Activated CD8-positive, alpha-beta memory T cell treated with anti-CD3 and anti-CD28 coated beads, Interleukin-2, amount 50 U/mL, for 24 hours (primary cell): ENCODE measurements around the gene SLIT3.

ENCODE experiments used
- DNase-seq: peaks from one replicate; pipeline ENCODE4 v3.0.0-alpha.2; 2020; ENCODE audit errors: extremely low read depth

The SLIT3 gene

DNA sequence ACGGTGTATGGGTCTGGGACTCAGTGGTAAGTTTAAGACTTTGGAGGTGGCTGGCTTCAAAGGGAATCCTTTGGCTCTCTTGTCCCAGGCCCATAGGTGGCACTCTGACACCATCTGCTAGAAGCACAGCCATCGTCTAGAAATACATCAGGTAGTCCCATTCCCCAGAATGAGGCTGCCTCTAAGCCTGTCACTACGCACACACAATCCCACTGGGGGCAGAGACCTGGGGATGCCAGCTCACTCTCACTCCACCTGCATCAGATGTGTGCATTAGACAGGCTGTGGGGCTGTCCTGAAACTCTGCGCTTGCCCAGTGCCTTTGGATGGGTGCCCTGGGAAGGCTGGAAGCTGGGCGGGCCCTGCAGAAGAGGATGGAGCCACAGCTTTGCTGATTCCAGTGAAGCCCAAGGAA, 594.3 kb downstream of the SLIT3 start:
- DNase-seq = no peak

DNA sequence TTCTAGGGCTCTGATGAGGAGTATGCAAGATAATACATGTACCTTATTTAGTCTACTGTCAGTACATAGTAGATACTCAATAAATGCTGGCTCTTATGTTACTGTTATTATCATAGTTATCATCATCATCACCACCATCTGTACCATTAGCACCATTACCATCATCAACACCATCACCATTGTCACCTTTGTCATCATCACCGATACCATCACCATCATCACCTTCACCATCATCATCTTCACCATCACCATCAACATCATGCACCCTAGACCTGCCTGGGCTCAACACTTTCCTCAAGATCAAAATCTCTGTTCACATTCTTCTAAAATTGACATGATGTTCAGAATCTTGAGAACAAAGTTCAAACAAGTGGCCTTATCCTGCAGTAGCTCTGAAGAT, 595.6 kb downstream of the SLIT3 start:
- DNase-seq = no peak

DNA sequence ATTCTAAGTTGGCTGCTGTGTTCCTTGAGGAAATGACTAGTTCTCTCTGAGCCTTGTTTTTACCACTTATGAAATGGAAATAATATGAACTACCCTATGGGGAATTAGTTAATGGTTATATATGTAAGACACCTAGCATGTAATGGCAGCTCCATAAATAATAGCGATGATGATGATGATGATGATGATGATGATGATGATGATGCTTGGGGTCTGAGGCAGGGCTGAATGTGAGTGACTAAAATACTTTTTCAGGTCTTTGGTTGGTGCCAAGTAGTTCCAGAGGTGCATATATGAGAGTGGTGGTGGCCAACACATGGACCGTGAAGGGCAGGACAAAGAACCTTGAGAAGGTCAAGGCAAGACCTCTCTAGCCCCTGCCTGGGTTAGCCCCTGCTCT, 598.4 kb downstream of the SLIT3 start:
- DNase-seq = no peak

DNA sequence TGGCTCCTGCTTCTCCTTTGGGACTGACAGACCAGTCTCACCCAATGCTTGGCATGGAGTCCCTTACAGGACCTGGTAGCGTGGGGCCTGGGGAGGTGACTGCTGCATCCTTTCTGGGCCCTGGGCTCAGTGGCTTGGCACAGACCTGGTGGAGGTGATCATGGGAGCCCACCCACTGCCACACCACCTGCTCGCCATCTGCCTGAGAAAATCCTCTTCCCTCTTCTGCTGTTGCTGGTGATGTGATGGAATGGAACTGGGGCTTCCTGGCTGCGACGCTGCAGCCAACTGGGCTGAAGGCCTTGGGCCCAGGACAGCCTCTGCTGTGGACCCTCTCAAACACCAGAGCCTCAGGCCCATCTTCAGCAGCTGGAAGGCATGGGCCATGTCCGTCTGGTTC, 599.3 kb downstream of the SLIT3 start:
- DNase-seq = no peak

DNA sequence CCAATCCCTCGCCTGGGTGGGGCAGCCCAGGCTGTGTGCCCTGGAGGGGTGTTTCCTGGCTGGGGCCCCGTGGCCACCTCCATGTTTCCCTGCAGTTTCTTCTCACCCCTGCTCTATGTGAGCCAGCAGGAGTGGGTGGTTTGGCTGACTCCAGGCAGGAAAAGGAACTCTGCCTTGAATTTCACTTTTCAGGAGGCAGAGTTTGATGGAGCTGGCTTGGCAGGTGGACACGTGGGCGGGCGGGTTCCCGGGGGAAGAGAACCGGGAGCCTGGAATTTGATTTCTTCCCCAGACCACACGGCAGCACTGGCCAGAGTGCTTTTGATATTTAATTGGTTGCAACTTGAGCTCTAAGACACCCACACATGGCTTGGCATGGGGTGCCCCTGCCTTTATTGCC, 601.9 kb downstream of the SLIT3 start:
- no peak for DNase-seq

DNA sequence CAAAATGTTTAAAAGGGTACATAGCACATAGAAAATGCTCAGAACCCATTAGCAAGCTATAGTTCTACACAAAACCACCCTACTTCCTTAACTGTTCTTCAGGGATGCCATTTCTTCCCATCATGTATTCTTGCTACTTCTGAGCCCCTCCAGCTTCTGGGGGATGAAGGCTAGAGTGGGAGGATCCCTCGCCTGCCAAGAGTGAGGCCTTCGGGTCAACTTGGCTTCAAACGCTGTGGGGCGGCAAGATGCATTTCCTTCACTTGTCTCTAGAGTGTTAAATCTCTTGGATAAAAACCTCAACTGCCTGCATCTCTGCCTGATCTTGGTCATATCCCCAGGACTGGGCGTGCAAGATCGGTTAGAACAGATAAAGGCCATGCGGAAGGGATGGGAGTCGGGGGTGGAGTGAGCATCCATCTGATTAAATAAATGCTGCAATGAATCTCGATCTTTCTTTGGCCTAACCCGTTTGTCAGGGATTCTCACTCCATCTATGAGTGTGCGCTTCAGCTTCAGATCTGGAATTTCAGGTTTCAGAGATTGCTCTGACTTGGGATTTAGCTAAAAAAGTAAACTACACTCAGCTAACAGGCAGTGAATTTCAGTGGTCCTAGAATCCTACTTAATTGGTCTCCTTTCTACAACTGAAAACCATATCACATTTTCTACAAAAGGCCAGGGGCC, 603.8 kb downstream of the SLIT3 start:
- DNase-seq = no peak

DNA sequence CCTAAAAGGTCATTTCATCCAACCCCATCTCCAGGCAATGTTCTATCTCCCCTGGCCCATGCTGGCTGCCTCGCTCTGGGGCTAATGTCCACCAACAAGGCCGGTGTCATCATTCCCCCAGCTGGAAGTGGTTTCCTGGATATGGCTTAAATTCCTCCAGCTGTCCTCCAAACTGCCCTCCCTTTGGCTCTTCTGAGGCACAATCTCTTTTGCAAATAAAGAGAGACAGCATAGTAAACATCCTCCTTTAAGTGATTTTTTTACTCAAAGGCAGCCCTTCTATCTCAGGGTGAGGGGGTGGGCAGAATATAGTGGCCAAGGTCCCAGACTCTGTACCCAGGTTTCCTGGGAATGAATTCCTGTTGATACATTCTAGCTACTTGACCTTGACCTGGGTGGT, 604.3 kb downstream of the SLIT3 start:
- no peak for DNase-seq

DNA sequence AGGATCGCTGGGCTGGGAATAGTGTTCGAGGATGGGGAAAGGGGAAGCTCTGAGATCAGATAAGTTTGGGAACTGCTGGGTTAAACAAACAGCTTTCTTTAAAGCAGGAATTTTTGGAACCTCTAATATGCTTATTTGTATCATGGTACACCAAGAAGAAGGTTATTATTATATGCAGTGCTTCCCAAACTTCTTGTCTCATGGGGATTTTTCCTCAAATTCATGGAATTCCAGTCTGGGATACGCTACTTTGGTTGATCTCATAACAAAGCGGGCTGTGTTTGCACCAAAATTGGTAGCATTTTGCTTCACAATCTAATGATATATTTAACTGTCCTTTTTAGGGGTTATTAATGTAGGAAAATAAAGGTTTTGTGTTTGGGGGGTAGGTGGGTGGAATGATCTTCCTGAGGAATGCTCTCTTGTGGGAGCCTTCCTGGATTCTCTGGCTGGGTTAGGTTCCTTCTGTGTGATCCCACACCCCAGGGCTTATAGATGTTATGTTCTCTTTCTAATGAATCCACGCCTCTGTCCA, 605.6 kb downstream of the SLIT3 start:
- no peak for DNase-seq

DNA sequence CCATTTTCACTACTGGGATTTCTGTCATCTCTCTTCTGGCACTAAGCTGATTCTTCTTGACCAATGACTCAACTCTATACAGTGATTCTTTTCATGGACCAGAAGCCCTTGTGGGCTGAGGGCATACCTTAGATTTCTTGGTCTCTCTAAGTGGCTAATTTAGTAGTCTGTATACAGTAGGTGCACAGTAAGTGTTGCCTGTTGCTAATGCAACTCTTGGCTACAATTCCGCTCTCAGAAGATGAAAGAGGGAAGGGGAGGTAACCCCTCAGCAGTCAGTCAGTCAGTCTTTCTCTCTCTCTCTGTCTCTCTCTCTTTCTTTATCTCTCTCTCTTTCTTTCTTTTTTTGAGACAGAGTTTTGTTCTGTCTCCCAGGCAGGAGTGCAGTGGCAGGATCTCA, 606.6 kb downstream of the SLIT3 start:
- no peak for DNase-seq

DNA sequence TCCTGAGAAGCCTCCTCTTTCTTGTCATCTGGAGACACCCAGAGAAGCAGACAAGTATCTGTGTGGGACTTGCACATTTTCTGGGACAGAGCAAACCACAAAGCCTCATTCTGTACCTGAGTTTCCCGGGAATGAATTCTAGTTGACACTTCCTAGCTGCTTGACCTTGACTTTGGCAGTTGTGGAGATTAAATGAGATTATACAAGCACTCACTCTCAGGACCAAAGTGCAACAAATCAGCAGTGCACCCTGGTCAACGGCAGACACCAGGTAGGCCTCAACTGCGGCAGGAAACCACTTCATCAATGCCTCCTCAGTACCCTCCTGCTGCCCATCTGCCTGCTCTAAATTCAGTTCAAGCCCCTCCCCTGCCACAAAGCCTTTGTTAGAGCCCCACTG, 607.1 kb downstream of the SLIT3 start:
- DNase-seq = no peak

DNA sequence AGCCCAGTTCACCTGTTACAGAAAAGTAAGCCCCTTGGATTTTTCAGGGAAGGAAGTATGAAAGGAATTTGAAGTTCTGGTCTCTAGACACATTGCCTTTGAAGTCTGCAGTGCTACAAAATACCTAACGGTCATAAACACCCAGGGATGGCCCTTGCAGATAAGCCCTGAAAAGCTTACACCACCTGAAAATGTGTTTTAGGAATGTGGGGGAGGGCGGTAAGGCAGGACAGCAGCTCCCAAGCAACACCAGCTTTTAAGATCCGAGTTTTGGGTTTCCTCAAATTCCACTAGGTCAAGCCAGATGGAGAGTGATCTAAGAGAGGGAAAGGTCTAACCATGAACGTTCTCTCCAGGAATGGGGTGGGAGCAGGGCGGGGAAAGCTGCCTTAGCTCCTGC, 607.6 kb downstream of the SLIT3 start:
- no peak for DNase-seq

DNA sequence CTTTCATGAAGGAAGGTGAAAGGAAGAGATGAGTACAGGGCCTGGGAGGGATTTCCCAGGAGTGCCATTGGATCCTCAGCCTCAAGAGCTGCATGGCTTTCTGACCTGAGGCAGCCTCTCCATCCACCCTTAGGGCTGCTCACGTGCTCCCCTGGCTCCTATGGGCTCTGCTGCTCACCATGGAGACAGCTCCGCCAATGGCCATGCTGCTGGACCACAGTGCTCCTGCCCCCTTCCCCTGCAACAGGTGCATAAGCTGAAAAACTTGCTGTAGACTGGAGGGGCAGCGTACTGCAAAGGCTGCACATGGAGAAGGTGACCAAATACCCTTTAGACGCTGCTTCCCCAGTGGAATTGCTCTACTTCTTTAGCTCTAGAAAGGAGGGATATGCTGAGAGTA, 609.0 kb downstream of the SLIT3 start:
- no peak for DNase-seq

DNA sequence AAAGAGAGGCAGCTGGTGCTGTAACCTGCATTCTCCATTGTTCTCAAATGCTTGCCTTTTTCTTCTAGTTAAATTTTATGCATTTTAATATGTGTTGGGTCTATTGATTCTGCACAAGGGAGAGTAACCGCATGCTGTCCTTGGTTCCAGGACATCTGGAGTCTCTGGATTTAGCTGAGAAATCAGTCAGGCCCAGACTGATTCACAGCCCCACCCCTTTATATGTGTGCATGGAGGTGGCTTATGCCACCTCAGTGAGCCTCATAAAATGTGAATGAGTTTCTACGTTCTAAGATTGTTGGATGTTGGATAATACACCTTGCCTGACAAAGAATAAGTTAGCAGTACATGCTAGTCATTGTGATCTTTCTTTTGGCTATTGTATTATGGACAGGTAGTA, 611.7 kb downstream of the SLIT3 start:
- DNase-seq = no peak

DNA sequence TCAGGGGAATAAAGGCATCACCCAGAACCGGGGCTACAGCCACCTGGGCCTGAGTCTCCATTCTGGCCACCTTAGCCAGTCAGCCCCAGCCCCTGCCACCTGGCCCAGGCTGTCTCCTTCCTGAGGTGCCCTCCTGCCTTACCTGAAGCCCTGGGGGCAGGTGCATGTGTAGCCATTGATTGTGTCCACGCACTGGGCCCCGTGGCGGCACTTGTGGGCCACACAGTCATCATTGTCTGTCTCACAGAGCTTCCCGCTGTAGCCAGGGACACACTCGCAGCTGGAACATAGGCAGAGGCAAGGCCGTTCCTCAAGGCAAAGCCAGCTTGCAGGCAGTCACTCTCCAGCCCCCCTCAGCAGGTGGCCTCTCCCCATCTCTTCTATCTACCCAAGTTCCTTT, 614.1 kb downstream of the SLIT3 start:
- no peak for DNase-seq

DNA sequence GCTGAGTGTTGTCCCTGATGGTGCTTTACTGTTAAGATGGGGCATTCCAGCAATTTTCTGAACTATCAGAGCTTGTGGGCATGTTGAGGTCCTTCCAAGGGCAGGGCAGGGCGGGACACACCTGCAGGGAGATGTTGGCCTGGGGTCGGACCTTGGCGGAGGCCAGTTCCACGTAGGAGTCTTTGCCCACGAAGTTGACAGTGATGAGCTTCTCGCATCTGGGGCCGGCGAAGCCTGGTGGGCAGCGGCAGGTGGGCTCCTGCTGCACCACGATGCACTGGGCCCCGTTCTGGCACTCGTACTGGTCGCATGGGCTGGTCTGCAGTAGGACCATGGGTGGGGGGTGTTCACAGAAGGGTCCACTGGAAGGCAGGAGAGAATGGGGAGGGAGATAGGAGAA, 615.4 kb downstream of the SLIT3 start:
- no peak for DNase-seq

DNA sequence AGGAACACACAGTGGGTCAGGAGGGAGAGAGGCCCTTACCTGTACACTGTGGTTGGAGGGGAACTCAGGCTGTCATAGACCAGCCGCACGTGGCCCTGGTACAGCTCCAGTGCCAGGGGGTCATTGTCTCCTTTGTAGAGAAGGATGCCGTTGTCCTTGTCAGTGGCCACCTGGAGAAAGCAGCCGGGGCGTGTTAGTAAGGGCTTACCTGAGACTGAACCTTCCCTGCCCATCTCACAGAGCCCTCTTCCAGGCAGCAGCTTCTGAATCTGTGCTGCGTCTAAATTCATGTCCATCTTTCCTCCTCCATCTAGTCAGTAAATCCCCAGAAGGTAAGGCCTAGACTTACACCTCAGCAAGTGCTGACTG, 617.0 kb downstream of the SLIT3 start:
- DNase-seq = no peak

DNA sequence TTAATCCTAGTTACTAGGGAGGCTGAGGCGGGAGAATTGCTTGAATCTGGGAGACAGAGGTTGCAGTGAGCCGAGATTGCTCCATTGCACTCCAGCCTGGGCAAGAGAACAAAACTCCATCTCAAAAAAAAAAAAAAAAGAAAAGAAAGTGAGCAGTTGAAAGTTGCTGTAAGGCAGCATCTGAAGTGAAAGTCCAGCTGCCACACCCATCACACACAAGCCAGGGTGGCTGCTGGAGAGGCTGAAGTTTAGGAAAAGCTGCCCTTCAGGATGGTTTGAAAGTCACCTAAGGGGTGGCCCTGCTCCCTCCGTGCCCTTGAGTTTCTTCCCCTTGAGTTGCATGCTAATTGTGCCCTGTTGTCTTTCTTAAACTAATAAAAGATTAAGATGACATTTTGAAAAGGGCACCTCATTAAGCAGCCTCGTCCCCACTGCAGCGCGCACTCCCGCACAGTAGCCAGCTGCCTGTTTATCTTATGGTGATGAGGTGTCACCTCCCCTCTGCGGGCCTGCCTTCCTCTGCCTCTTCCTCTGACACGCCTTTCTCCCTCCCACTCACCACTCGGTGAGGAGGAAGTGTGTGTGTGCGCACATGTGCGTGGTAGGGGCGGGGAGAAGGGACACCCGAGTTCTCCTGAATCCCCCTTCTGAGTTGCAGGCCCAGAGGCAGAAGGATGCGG, 617.6 kb downstream of the SLIT3 start:
- DNase-seq = no peak

DNA sequence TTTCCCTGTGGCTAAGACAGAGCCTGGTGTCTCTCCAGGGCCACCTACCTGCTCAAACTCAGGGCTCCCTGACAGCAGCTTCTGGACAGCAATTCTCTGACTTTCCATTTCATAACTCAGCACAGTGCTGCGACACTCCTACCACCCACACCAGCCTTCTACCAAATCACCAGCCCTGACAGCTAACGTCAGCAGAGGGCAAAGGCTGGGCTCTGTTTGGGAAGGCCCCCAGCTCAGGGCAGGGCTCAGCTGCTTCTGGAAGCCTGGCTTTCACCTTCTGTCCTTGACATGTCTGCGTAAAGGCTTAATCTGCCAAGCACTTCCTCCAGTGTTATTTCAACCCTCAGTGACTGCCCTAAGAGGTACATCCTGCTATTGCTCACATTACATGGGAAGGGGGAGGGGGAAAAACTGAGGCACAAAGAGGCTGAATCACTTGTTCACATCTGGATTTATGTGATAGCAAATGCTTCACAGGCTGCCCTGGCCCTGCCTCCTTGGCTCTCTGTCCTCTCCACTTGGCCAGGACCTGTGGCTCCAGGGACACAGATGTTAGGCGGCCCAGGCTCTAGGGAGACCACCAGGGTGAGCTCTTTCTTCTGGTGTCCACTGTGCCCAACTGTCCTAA, 619.3 kb downstream of the SLIT3 start:
- DNase-seq = no peak

DNA sequence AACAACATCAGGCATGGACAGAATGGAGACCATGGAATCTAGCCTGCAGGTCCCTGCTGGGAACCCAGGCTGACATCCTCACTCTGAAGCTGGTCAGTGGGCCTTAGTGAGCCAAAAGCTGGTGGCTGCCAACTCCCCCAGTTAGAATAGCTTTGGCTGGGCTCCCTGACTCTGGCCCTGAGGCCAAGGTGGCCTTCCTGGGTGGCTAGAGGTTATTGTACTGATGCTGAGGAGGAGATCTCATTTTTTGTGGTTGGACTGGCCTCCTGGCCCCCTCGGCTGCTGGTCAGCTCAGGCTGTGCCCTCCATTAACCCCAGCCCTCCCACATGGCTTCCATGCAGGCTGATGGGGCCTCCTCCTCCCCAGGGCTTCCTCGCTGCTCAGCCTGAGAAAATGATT, 620.5 kb downstream of the SLIT3 start:
- no peak for DNase-seq

DNA sequence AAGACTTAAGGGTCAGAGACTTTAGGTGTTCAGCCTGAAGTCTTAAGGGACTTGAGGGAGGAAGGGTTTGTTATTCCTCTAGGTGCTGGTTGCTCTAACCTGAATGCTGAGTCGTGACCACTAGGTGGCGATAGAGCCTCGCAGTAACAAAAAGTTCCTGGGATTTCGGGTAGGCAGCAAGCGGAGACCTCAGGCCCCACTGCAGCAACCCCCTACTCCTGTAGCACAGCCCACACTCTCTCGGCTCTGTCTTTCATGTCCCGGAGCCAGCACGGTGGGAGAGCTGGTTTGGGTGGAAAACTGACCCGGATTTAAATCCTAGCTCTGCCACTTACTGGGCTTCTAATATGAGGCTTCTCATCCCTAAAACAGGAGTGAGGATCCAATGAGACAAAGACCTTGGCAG, 621.4 kb downstream of the SLIT3 start:
- peak; percentile 17 for DNase-seq

DNA sequence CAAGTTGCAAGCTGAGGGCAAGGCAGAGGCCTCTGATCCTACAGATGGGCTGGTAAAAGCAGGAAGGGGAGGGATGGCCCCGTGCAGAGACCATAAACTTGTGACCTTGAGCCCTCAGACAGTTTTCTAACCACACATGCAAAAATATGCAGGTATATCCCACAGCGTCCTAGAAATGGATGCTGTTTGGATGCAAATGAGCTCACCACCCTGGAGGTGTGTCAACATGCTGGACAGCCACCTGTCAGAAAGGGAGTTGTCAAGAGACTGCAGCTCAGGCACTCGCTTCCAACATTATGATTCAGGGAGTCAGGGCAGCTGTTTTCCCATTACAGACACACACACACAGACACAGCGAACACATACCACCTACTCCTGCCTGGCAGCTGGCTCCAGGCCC, 624.4 kb downstream of the SLIT3 start:
- DNase-seq = no peak

DNA sequence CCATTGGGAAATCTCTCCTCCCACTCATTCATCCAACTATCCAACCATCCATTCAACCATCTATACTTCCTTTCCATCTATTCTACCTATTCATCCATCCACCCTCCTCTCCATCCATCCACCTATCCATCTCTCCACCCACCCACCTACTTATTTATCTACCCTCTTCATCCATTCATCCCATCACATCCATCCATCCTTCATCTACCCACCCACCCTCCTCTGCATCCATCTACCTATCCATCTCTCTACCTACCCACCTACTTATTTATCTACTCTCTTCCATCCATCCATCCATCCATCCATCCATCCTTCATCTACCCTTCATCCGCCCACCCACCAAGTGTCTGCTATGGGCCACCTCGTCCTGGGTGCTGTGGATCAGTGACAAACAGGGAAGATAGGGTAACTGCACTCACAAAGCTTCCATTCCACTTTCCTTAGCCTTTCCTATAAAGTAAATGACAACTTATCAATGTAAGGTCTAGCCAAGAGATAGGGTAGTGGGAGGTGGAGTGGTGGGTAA, 625.0 kb downstream of the SLIT3 start:
- DNase-seq = no peak

DNA sequence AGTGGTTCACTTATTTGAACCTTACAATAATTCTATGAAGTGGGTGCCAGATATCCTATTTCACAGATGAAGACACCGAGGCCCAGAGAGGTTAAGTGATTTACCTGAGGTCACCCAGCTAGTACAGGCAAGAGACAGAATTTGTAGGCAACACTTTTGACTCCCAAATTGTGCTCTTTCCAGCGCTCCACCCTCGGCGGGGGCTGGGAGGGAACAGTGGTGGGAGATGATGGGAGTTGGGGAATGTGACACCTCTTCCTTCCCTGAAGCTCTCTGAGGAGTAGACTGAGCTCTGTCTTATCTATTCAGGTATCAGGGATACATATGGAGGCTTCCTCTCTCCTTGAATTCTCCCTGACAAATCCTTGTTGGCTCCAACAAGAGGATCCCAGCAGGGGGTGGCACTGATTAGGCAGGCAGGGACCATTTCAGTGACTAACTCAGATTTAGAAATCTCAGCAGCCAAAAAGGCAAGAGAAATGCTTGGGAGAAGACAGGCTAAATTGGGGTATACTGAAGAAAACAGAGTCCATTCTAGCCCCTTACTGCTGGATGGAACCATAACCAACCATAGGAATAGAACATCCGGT, 626.0 kb downstream of the SLIT3 start:
- DNase-seq = no peak
